Nephron progenitor cell (in vitro differentiated cells): Measurements from ENCODE around the gene PTPRZ1.
A peak's percentile ranks its signal among the peaks of the same experiment; 100 is the strongest.

Experiments used
- DNase-seq: peaks from one replicate; pipeline ENCODE4 v3.0.0; 2021
- H3K27ac Mint-ChIP-seq: 2 replicates; pipeline ENCODE4 v1.8.0; 2021; ENCODE audit warnings: mild to moderate bottlenecking, moderate library complexity, mixed read lengths
- H3K27me3 Mint-ChIP-seq: 2 replicates; pipeline ENCODE4 v1.8.0; 2021; ENCODE audit warnings: mild to moderate bottlenecking, low read depth, mixed read lengths; ENCODE audit not compliant: poor library complexity
- H3K36me3 Mint-ChIP-seq: 2 replicates; pipeline ENCODE4 v1.8.0; 2021; ENCODE audit warnings: low read depth, mixed read lengths
- H3K4me1 Mint-ChIP-seq: 2 replicates; pipeline ENCODE4 v1.8.0; 2021; ENCODE audit warnings: mixed read lengths
- H3K4me3 Mint-ChIP-seq: 2 replicates; pipeline ENCODE4 v1.8.0; 2021; ENCODE audit warnings: mild to moderate bottlenecking, moderate library complexity, mixed read lengths
- H3K9me3 Mint-ChIP-seq: 2 replicates; pipeline ENCODE4 v1.8.0; 2021; ENCODE audit warnings: mild to moderate bottlenecking, moderate library complexity, mixed read lengths
- TF ChIP-seq, protein P1 (sequence below): fragments of 200-600 bp; sonication (generic); IDR thresholded peaks from 2 replicates; pipeline ENCODE4 v1.5.0; 2021; ENCODE audit warnings: antibody characterized with exemption

Gene PTPRZ1

DNA sequence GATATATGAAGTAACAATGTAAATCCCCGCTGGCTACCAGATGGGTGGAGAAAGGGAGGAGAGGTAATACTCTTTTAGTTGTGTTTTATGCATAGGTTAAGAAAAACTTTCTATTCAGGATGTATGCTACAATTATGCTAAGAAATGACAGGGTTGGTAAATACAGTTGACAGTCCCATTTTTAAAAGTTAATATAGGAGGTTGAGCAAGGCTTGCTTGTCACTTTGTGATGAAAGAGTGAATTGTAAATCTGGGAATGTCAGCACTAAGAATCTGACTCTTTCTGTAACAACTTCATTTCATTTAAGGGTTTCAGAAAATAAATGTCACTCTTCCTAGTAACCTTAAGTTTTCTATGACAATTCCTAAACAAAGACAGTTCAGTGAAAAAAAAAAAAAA, 59.8 kb downstream of the PTPRZ1 start:
- Mint-ChIP-seq H3K36me3 (peaks cover 5% of the 10 kb centered on the region), H3K9me3 (no peaks in the 10 kb centered on the region), H3K27me3 (no peaks in the 10 kb centered on the region), H3K27ac (peak overlapping the region; percentile 53), H3K4me1 (peaks cover 24% of the 10 kb centered on the region), H3K4me3 (no peak overlapping the region)
- TF ChIP-seq, protein P1, sequence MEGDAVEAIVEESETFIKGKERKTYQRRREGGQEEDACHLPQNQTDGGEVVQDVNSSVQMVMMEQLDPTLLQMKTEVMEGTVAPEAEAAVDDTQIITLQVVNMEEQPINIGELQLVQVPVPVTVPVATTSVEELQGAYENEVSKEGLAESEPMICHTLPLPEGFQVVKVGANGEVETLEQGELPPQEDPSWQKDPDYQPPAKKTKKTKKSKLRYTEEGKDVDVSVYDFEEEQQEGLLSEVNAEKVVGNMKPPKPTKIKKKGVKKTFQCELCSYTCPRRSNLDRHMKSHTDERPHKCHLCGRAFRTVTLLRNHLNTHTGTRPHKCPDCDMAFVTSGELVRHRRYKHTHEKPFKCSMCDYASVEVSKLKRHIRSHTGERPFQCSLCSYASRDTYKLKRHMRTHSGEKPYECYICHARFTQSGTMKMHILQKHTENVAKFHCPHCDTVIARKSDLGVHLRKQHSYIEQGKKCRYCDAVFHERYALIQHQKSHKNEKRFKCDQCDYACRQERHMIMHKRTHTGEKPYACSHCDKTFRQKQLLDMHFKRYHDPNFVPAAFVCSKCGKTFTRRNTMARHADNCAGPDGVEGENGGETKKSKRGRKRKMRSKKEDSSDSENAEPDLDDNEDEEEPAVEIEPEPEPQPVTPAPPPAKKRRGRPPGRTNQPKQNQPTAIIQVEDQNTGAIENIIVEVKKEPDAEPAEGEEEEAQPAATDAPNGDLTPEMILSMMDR = no peak
- no peak for DNase-seq

DNA sequence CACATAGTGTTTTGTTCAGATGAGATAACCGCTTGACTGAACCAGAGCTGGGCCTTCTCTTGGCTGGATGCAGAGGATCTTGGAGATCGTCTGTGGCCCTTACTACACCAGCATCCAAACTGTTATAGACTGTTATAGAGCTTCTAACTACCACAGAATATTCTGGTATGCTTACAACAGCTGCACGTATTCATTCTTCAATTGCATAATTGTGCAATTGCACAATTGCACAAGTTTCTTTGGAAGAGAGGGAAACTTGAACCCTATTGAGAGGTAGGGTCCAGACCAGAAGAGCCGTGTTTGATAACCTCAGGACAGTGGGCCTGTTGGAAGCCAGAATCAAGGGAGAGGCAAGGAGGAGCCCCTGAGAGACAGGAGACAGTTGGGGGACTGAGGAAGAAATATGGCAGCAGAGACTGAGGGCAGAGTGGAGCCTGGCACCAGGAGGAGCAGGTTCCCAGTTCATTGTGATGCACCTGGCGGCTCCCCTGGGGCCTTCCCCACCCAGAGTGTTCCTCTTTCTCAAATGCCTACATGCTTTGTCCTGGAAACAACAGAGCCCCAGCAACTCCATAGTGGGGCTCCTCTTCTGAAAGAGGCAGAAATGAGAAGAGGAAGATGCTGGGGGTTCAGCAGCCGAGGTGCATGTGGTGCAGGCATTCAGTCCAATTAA, 64.1 kb downstream of the PTPRZ1 start:
- H3K4me3 Mint-ChIP-seq = no peak overlapping the region
- H3K36me3 Mint-ChIP-seq = peaks cover 5% of the 10 kb centered on the region
- H3K4me1 Mint-ChIP-seq = peaks cover 36% of the 10 kb centered on the region
- no peak for DNase-seq
- no peaks in the 10 kb centered on the region for H3K27me3 Mint-ChIP-seq
- peak overlapping the region; percentile 9 for H3K27ac Mint-ChIP-seq
- no peaks in the 10 kb centered on the region for H3K9me3 Mint-ChIP-seq
- TF ChIP-seq, protein P1 = no peak

DNA sequence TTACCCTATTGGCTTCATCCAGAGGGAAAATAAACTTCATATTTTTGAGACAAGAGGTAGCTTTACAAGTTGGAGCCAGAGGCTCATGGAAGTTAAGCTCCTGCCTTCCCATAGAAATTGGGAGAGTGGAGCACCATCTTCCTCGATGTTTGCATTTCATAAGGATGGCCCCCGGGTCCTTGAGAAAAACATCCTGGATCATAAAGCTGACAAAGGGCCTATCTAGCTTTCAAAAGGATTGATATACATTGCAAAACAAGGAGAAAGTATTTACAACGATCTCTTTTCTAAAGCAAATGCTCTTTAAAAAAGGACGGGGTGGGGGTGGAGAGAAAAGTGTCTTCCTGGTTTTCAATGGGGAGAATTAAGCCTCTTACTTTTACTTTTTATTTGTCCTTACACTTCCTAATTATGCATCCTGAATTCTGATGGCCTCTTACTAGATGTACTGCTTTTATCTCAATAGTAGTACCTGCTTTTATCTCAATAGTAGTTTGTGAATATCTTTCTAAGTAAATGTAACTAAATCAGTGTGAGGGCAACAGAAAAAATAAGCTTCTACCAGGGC, 65.6 kb downstream of the PTPRZ1 start:
- peaks cover 5% of the 10 kb centered on the region for H3K36me3 Mint-ChIP-seq
- peaks cover 30% of the 10 kb centered on the region for H3K4me1 Mint-ChIP-seq
- TF ChIP-seq, protein P1 = no peak
- no peaks in the 10 kb centered on the region for H3K27me3 Mint-ChIP-seq
- H3K9me3 Mint-ChIP-seq = no peaks in the 10 kb centered on the region
- H3K4me3 Mint-ChIP-seq = peak overlapping the region; percentile 31
- DNase-seq = no peak
- peak overlapping the region; percentile 90 for H3K27ac Mint-ChIP-seq

DNA sequence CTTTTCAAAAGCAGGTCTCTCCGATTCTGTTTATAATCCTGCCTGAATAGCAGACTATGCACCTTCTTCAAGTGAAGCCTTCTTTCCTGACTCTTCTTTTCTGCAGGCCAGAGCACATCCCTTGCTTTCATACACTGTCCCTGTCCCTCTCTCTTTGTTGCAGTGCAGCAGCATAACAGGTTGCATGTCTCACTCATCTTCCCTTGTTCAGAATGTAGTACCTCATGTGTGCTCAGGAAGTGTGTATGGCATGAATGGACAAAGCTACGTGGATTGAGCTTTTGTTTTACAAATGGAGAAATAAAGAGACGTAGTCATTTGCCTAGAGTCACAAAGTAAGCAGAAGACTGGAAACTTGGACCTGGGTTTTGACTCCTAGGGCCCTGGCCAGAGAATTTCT, 68.0 kb downstream of the PTPRZ1 start:
- H3K4me1 Mint-ChIP-seq = peaks cover 30% of the 10 kb centered on the region

DNA sequence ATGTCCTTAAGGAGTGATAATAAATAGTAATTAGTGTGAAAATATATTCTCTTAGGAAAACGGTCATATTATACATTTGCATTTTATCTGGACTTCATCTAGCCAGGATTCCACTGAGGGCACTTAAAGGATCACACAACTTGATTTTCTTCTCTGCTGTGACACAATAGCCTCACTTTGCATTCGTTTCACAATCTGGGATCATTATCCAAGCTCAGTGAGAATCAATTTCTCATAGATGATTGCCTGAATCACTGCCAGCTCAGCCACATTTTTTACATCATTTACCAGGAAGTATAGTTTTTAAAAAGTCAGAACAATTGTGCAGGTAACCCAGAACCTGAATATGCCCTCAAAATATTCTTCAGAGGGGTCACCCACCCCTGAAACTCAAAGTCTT, 68.9 kb downstream of the PTPRZ1 start:
- Mint-ChIP-seq H3K27ac (no peak overlapping the region), H3K4me1 (peaks cover 25% of the 10 kb centered on the region), H3K27me3 (no peaks in the 10 kb centered on the region), H3K4me3 (no peak overlapping the region), H3K9me3 (no peaks in the 10 kb centered on the region), H3K36me3 (no peaks in the 10 kb centered on the region)
- DNase-seq = no peak
- TF ChIP-seq, protein P1 = no peak

More for the DNA sequence above, 68.0 kb downstream of the PTPRZ1 start:
- no peaks in the 10 kb centered on the region for H3K36me3 Mint-ChIP-seq
- H3K4me3 Mint-ChIP-seq = no peak overlapping the region
- H3K27me3 Mint-ChIP-seq = no peaks in the 10 kb centered on the region
- no peaks in the 10 kb centered on the region for H3K9me3 Mint-ChIP-seq
- TF ChIP-seq, protein P1 = no peak
- no peak overlapping the region for H3K27ac Mint-ChIP-seq
- DNase-seq = no peak

DNA sequence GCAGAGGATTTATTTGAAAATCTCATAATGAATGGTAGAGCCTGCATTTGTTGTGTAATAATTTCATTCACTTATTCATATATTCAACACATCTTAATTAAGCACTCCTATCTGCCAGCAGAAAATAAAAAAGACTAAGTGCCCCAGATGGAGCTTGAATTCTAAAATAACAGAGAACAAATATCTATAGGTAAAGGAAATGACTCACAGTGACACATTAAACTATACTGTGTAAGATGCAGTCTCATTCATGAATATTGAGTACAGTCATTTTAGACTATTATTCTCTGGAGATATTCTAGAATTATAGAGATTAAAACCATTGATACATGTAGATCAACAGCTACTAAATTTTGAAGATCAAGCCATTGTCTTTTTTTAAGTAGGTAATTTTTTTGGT, 72.1 kb downstream of the PTPRZ1 start:
- TF ChIP-seq, protein P1 = no peak
- no peak for DNase-seq
- Mint-ChIP-seq H3K4me3 (no peak overlapping the region), H3K9me3 (no peaks in the 10 kb centered on the region), H3K27ac (no peak overlapping the region), H3K36me3 (no peaks in the 10 kb centered on the region), H3K4me1 (peaks cover 6% of the 10 kb centered on the region), H3K27me3 (no peaks in the 10 kb centered on the region)
